ENCODE data around the gene PRUNE1.

Gene PRUNE1

DNA sequence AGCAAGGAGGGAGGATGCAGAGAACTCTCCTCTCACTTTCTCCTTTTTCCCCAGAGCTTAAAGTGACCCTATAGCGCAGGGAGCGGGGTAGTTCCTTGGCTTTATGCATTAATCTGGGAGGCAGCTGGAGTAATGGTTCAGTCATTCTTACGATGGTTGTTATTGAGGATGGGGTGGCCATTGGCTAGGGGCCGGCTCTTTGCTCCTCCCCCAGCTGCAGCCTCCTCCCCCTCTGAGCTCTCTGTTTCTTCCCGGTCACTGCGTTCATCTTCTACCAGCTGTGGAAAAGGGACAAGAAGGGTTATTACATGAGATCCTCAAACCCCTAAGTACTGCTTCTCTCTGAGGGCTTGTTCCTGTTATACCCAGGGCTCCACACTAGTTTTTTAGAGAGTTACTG, 42.2 kb upstream of the PRUNE1 start:
- H4K20me1 ChIP-seq (ENCODE audit: low read depth, low read length): no peaks in the 10 kb centered on the region
- no peaks in the 10 kb centered on the region for H3K27me3 ChIP-seq (ENCODE audit: low read length)
- H3K36me3 ChIP-seq (ENCODE audit: low read length): peaks cover 3% of the 10 kb centered on the region; the same call in 1 of the 2 replicates
- H2AFZ ChIP-seq (ENCODE audit: low read depth, low read length, severe bottlenecking): no peak overlapping the region
- H3K9me2 ChIP-seq (replicated peaks; ENCODE audit: insufficient read depth, low read length): no peaks in the 10 kb centered on the region
- peaks cover 15% of the 10 kb centered on the region for H3K79me2 ChIP-seq (ENCODE audit: insufficient read depth, low read length)
- TF ChIP-seq EZH2phosphoT487 (conservative IDR thresholded peaks at IDR 0.05; ENCODE audit: low read length): no peak
- TF ChIP-seq CTCF (IDR thresholded peaks at IDR 0.05; ENCODE audit: insufficient read depth, low read length, poor library complexity, severe bottlenecking): no peak
- no peak overlapping the region for H3K27ac ChIP-seq (ENCODE audit: low read depth, low read length)
- H3K9ac ChIP-seq (ENCODE audit: low read length): no peak overlapping the region
- peaks cover 5% of the 10 kb centered on the region; the same call in 1 of the 2 replicates for H3F3A ChIP-seq (ENCODE audit: insufficient read depth)
- no peak overlapping the region for H3K4me2 ChIP-seq (ENCODE audit: low read depth, low read length, poor library complexity, severe bottlenecking)
- no peaks in the 10 kb centered on the region for H3K9me3 ChIP-seq (ENCODE audit: insufficient read depth, low read length)
- H3K4me3 ChIP-seq (ENCODE audit: insufficient read depth, low read length, poor library complexity, severe bottlenecking): no peak overlapping the region

- Histone ChIP-seq H3K4me2 (ENCODE audit: low read depth, low read length, poor library complexity, severe bottlenecking) (no peak overlapping the region), H3K9ac (ENCODE audit: low read length) (no peak overlapping the region), H4K20me1 (ENCODE audit: low read depth, low read length) (no peaks in the 10 kb centered on the region), H3K27me3 (ENCODE audit: low read length) (no peaks in the 10 kb centered on the region), H3K4me3 (ENCODE audit: insufficient read depth, low read length, poor library complexity, severe bottlenecking) (no peak overlapping the region), H3K9me3 (ENCODE audit: insufficient read depth, low read length) (no peaks in the 10 kb centered on the region), H3K36me3 (ENCODE audit: low read length) (peaks cover 3% of the 10 kb centered on the region; the same call in 1 of the 2 replicates), H3K9me2 (replicated peaks; ENCODE audit: insufficient read depth, low read length) (no peaks in the 10 kb centered on the region), H3K27ac (ENCODE audit: low read depth, low read length) (no peak overlapping the region), H3F3A (ENCODE audit: insufficient read depth) (peaks cover 13% of the 10 kb centered on the region), H3K79me2 (ENCODE audit: insufficient read depth, low read length) (peaks cover 34% of the 10 kb centered on the region), H2AFZ (ENCODE audit: low read depth, low read length, severe bottlenecking) (no peak overlapping the region)
- no peak for TF ChIP-seq CTCF (IDR thresholded peaks at IDR 0.05; ENCODE audit: insufficient read depth, low read length, poor library complexity, severe bottlenecking)
- TF ChIP-seq EZH2phosphoT487 (conservative IDR thresholded peaks at IDR 0.05; ENCODE audit: low read length): no peak
Measured at GRCh38 chr1:150967936-150968335, 40.3 kb upstream of the PRUNE1 start.

DNA sequence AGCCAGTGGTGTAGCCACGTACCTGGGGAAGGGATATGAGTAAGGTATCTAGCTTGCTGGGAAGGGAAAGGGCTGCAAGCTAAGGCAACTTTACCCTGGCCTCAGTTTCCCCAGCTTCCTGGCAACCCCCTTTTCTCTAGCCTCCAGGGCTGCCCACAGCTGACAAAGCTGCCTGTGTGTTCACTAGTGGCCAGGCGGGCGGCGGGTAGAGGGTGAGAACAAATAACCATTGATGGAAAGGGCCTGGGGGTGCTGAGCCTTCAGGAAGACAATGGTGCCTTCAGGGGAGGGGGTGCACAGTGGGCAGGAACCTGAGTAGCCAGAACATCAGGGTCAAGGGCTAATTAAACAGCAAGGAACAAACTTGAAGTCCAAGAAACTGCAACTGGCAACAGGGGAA, 39.8 kb upstream of the PRUNE1 start:
- Histone ChIP-seq H3F3A (ENCODE audit: insufficient read depth) (peaks cover 13% of the 10 kb centered on the region), H3K27me3 (ENCODE audit: low read length) (no peaks in the 10 kb centered on the region), H3K36me3 (ENCODE audit: low read length) (peaks cover 3% of the 10 kb centered on the region; the same call in 1 of the 2 replicates), H3K27ac (ENCODE audit: low read depth, low read length) (no peak overlapping the region), H3K4me3 (ENCODE audit: insufficient read depth, low read length, poor library complexity, severe bottlenecking) (no peak overlapping the region), H3K9me2 (replicated peaks; ENCODE audit: insufficient read depth, low read length) (no peaks in the 10 kb centered on the region), H3K4me2 (ENCODE audit: low read depth, low read length, poor library complexity, severe bottlenecking) (no peak overlapping the region), H2AFZ (ENCODE audit: low read depth, low read length, severe bottlenecking) (no peak overlapping the region), H3K9ac (ENCODE audit: low read length) (no peak overlapping the region), H3K79me2 (ENCODE audit: insufficient read depth, low read length) (peaks cover 40% of the 10 kb centered on the region), H3K9me3 (ENCODE audit: insufficient read depth, low read length) (no peaks in the 10 kb centered on the region), H4K20me1 (ENCODE audit: low read depth, low read length) (no peaks in the 10 kb centered on the region)
- TF ChIP-seq CTCF (IDR thresholded peaks at IDR 0.05; ENCODE audit: insufficient read depth, low read length, poor library complexity, severe bottlenecking) (no peak), EZH2phosphoT487 (conservative IDR thresholded peaks at IDR 0.05; ENCODE audit: low read length) (no peak)

All from SU-DHL-6 (cell line).